ENCODE data around the gene SELPLG.
"Not testable (repeated sequence)": the region's sequence is repeated elsewhere in the genome, so short reads cannot be mapped to it uniquely, and the experiment has no call there.

The SELPLG gene

GRCh38 chr12:108654622-108655021 is 20.9 kb upstream of the SELPLG start:
- DNase-seq: not testable (repeated sequence)

- DNase-seq: no peak
Observed at GRCh38 chr12:108653922-108654321, 20.2 kb upstream of the SELPLG start.

- no peak for DNase-seq
Observed at GRCh38 chr12:108653082-108653516, 19.4 kb upstream of the SELPLG start.

GRCh38 chr12:108650083-108650482 is 16.4 kb upstream of the SELPLG start:
- DNase-seq: no peak

GRCh38 chr12:108649669-108650068 is 16.0 kb upstream of the SELPLG start:
- no peak for DNase-seq

GRCh38 chr12:108649126-108649525 is 15.4 kb upstream of the SELPLG start:
- DNase-seq: no peak

GRCh38 chr12:108648371-108648770 is 14.7 kb upstream of the SELPLG start:
- DNase-seq: no peak

- no peak for DNase-seq
Observed at GRCh38 chr12:108647585-108648287, 14.0 kb upstream of the SELPLG start.

GRCh38 chr12:108646600-108647579 is 13.2 kb upstream of the SELPLG start:
- no peak for DNase-seq

GRCh38 chr12:108645686-108646599 is 12.2 kb upstream of the SELPLG start:
- no peak for DNase-seq

GRCh38 chr12:108644811-108645120 is 11.1 kb upstream of the SELPLG start:
- no peak for DNase-seq

- DNase-seq: no peak
Observed at GRCh38 chr12:108643941-108644810, 10.5 kb upstream of the SELPLG start.

GRCh38 chr12:108642899-108643654 is 9.4 kb upstream of the SELPLG start:
- DNase-seq: no peak

- no peak for DNase-seq
Observed at GRCh38 chr12:108642269-108642870, 8.7 kb upstream of the SELPLG start.

- no peak for DNase-seq
Observed at GRCh38 chr12:108641446-108642268, 8.0 kb upstream of the SELPLG start.

- no peak for DNase-seq
Observed at GRCh38 chr12:108640802-108641445, 7.2 kb upstream of the SELPLG start.

- DNase-seq: no peak
Observed at GRCh38 chr12:108638997-108639822, 5.5 kb upstream of the SELPLG start.

- no peak for DNase-seq
Observed at GRCh38 chr12:108638141-108638827, 4.6 kb upstream of the SELPLG start.

All from activated CD4-positive, alpha-beta T cell treated with anti-CD3 and anti-CD28 coated beads, Interleukin-2, amount 50 U/mL, for 48 hours (primary cell).